ENCODE results near the gene USH2A.

The USH2A gene

GRCh38 chr1:216422821-216423520, at the start of gene USH2A:
Gene USH2A, minus strand, starts transcription at chr1:216423448. Its CDS starts 1,112 bp downstream, at chr1:216422336.
- DNase-seq = peak; percentile 82

- no peak for DNase-seq
Measured at GRCh38 chr1:216466162-216466801, 43.0 kb upstream of the USH2A start.

GRCh38 chr1:216464489-216464888, 41.2 kb upstream of the USH2A start:
- DNase-seq = no peak

GRCh38 chr1:216462066-216462775, 39.0 kb upstream of the USH2A start:
- DNase-seq = no peak

- DNase-seq = no peak
Measured at GRCh38 chr1:216461466-216461865, 38.2 kb upstream of the USH2A start.

GRCh38 chr1:216459651-216460207, 36.5 kb upstream of the USH2A start:
- no peak for DNase-seq

- no peak for DNase-seq
Measured at GRCh38 chr1:216458812-216459211, 35.6 kb upstream of the USH2A start.

- DNase-seq = no peak
Measured at GRCh38 chr1:216457356-216457755, 34.1 kb upstream of the USH2A start.

GRCh38 chr1:216456682-216457081, 33.4 kb upstream of the USH2A start:
- no peak for DNase-seq

GRCh38 chr1:216453777-216454176, 30.5 kb upstream of the USH2A start:
- no peak for DNase-seq

GRCh38 chr1:216450227-216450626, 27.0 kb upstream of the USH2A start:
- DNase-seq = no peak

GRCh38 chr1:216448011-216448510, 24.8 kb upstream of the USH2A start:
- no peak for DNase-seq

GRCh38 chr1:216437603-216438002, 14.4 kb upstream of the USH2A start:
- no peak for DNase-seq

GRCh38 chr1:216434232-216434631, 11.0 kb upstream of the USH2A start:
- DNase-seq = no peak

GRCh38 chr1:216433175-216433574, 9.9 kb upstream of the USH2A start:
- DNase-seq = no peak

GRCh38 chr1:216430744-216431143, 7.5 kb upstream of the USH2A start:
- DNase-seq = no peak

- no peak for DNase-seq
Measured at GRCh38 chr1:216425577-216425976, 2.3 kb upstream of the USH2A start.

- no peak for DNase-seq
Measured at GRCh38 chr1:216420746-216421145, 2.5 kb downstream of the USH2A start.

- no peak for DNase-seq
Measured at GRCh38 chr1:216420263-216420662, 3.0 kb downstream of the USH2A start.

- no peak for DNase-seq
Measured at GRCh38 chr1:216416488-216416887, 6.8 kb downstream of the USH2A start.

GRCh38 chr1:216410026-216410425, 13.2 kb downstream of the USH2A start:
- no peak for DNase-seq

GRCh38 chr1:216390956-216391355, 32.3 kb downstream of the USH2A start:
- DNase-seq = no peak

- no peak for DNase-seq
Measured at GRCh38 chr1:216389774-216390173, 33.5 kb downstream of the USH2A start.

GRCh38 chr1:216388558-216388957, 34.7 kb downstream of the USH2A start:
- DNase-seq = no peak

All from NCI-H510A treated with DMSO at 0.1 percent for 48 hours (cell line).